Upper lobe of left lung (tissue), 4 donors: Measurements from ENCODE around the gene RCCD1.

Experiments used
- CTCF ChIP-seq, 6 experiments: fragments of 450-650 bp in 4 of 6; fragments of 200-600 bp in 2 of 6; sonication (generic) in 2 of 6; IDR thresholded peaks; one replicate each; pipeline ENCODE4 v1.5.1; 2016 to 2019; ENCODE audit warnings: antibody characterized with exemption in 6 of 6
- POLR2AphosphoS5 ChIP-seq, 2 donors: sonication (generic); formaldehyde crosslinking; IDR thresholded peaks; one replicate each; pipeline ENCODE4 v1.5.1; 2017; ENCODE audit warnings: antibody characterized with exemption in 2 of 2

GRCh38 chr15:90934949-90935751, 19.5 kb upstream of the RCCD1 start, which contains the start of gene UNC45A:
- TF ChIP-seq CTCF (IDR thresholded peaks at IDR 0.05), result no peak
- TF ChIP-seq POLR2AphosphoS5 (IDR thresholded peaks at IDR 0.05), result peak in 1 of 2 donors; percentile 75
